Endothelial cell of umbilical vein (primary cell): ENCODE measurements around the gene GDPD4. TPM values are rescaled to one million over a fixed set of nuclear protein-coding genes. Genes with fewer than 3 reads are reported as not detected.

Experiments
- BruUV-seq: library from RNA; stranded (reverse); fragments of 400-500 nt; replicated peaks from 2 replicates; lab custom pipeline; 2021; lab: Mats Ljungman, UMichigan
- CTCF ChIA-PET: fragments of 300-600, 350-600 bp; sonication (Branson Sonifier 250); formaldehyde crosslinking; loops from one replicate; lab custom pipeline; 2021; ENCODE audit warnings: antibody characterized with exemption, inconsistent platforms; lab: Charles Lee
- POLR2A ChIA-PET: fragments of 300-600, 350-600 bp; sonication (Branson Sonifier 250); formaldehyde crosslinking; loops from one replicate; lab custom pipeline; 2021; ENCODE audit warnings: antibody characterized with exemption, inconsistent platforms; lab: Charles Lee
- DNase-seq: peaks from one replicate; pipeline ENCODE4 v3.0.0-alpha.2; 2011; ENCODE audit warnings: low read depth, low spot score
- FAIRE-seq: peaks from 2 replicates; lab custom pipeline; 2011; peaks lifted over from hg19 to GRCh38; lab: Jason Lieb, UNC
- H2AFZ ChIP-seq: 2 replicates; pipeline ENCODE4 v1.6.0; 2012; ENCODE audit warnings: low read depth, low read length, control low read depth, inconsistent platforms
- H3K27ac ChIP-seq: 2 replicates; pipeline ENCODE4 v1.5.1; 2011; ENCODE audit warnings: low read depth, mild to moderate bottlenecking, control low read depth, low read length, moderate library complexity; ENCODE audit not compliant: insufficient read depth
- H3K27me3 ChIP-seq, 2 experiments: 2 replicates each; pipeline versions ENCODE4 v1.6.0 to v1.6.1; 2011; ENCODE audit warnings: low read length in 2 of 2, mixed read lengths in 1 of 2; ENCODE audit not compliant: control insufficient read depth in 2 of 2, insufficient read depth in 2 of 2
- H3K36me3 ChIP-seq, 2 experiments: 2 replicates in 1 of 2; 3 replicates in 1 of 2; pipeline ENCODE4 v1.5.1; 2011; ENCODE audit warnings: low read length in 2 of 2, mild to moderate bottlenecking in 1 of 2, moderate library complexity in 1 of 2; ENCODE audit not compliant: control insufficient read depth in 2 of 2, insufficient read depth in 2 of 2; ENCODE audit errors: extremely low read depth in 1 of 2
- H3K4me1 ChIP-seq: 3 replicates; pipeline ENCODE4 v1.5.1; 2011; ENCODE audit warnings: mild to moderate bottlenecking, low read length; ENCODE audit not compliant: control insufficient read depth, insufficient read depth; ENCODE audit errors: extremely low read depth
- H3K4me2 ChIP-seq: 2 replicates; pipeline ENCODE4 v1.6.1; 2011; ENCODE audit warnings: low read length, control low read depth, mixed read lengths; ENCODE audit not compliant: insufficient read depth
- H3K4me3 ChIP-seq, 3 experiments: fragments of 200-600 bp in 1 of 3; sonication (generic), shearing (Covaris generic) in 1 of 3; replicated peaks in 1 of 3; 2 replicates each; pipeline ENCODE4 v1.5.1; 2011 to 2016; ENCODE audit warnings: control low read depth in 3 of 3, low read length in 3 of 3, mild to moderate bottlenecking in 2 of 3, inconsistent platforms in 1 of 3, low read depth in 1 of 3, moderate library complexity in 1 of 3; ENCODE audit not compliant: insufficient read depth in 1 of 3
- H3K79me2 ChIP-seq: 2 replicates; pipeline ENCODE4 v1.6.0; 2012; ENCODE audit warnings: low read length, inconsistent platforms; ENCODE audit not compliant: control insufficient read depth, insufficient read depth
- H3K9ac ChIP-seq: replicated peaks from 2 replicates; pipeline ENCODE3; 2011; ENCODE audit warnings: low read length, control low read depth; ENCODE audit not compliant: insufficient read depth; ENCODE audit errors: extremely low read depth
- H3K9me1 ChIP-seq: replicated peaks from 3 replicates; pipeline ENCODE4 v1.6.0; 2011; ENCODE audit warnings: mild to moderate bottlenecking, low read length; ENCODE audit not compliant: control insufficient read depth, insufficient read depth; ENCODE audit errors: extremely low read depth
- H3K9me3 ChIP-seq: replicated peaks from 2 replicates; pipeline ENCODE4 v1.5.1; 2012; ENCODE audit warnings: low read length, inconsistent platforms; ENCODE audit not compliant: control insufficient read depth, insufficient read depth
- H4K20me1 ChIP-seq: replicated peaks from 2 replicates; pipeline ENCODE3; 2011; ENCODE audit warnings: mild to moderate bottlenecking, low read length; ENCODE audit not compliant: control insufficient read depth, insufficient read depth; ENCODE audit errors: extremely low read depth
- CTCF ChIP-seq, 2 donors: IDR thresholded peaks; 1 replicate in 1 of 2; 2 replicates in 1 of 2; pipeline ENCODE4 v1.5.1; 2011; ENCODE audit warnings: low read length in 2 of 2, mild to moderate bottlenecking in 2 of 2, moderate library complexity in 2 of 2, control low read depth in 1 of 2, inconsistent platforms in 1 of 2, low read depth in 1 of 2; ENCODE audit not compliant: insufficient read depth in 1 of 2; ENCODE audit errors: extremely low read depth in 1 of 2
- EZH2 ChIP-seq: IDR thresholded peaks from 2 replicates; pipeline ENCODE4 v1.6.1; 2012; ENCODE audit warnings: borderline replicate concordance, low read depth, mild to moderate bottlenecking, moderate library complexity, low read length, inconsistent platforms; ENCODE audit not compliant: severe bottlenecking
- FOS ChIP-seq: IDR thresholded peaks from 2 replicates; pipeline ENCODE4 v1.6.1; 2011; ENCODE audit warnings: mild to moderate bottlenecking, low read length, moderate library complexity, borderline replicate concordance; ENCODE audit not compliant: insufficient read depth
- GATA2 ChIP-seq: IDR thresholded peaks from 2 replicates; pipeline ENCODE4 v1.7.0; 2011; ENCODE audit warnings: low read depth, mild to moderate bottlenecking, moderate library complexity, mixed read lengths, low read length; ENCODE audit not compliant: insufficient read length, insufficient read depth
- JUN ChIP-seq: IDR thresholded peaks from 2 replicates; pipeline ENCODE4 v1.6.1; 2011; ENCODE audit warnings: borderline replicate concordance, low read depth; ENCODE audit not compliant: insufficient read length, insufficient read depth
- MAX ChIP-seq: IDR thresholded peaks from 2 replicates; pipeline ENCODE4 v1.6.1; 2011; ENCODE audit not compliant: insufficient read depth, insufficient read length
- MYC ChIP-seq: IDR thresholded peaks from one replicate; pipeline ENCODE4 v1.6.1; 2011; ENCODE audit warnings: mild to moderate bottlenecking, low read depth, low read length
- POLR2A ChIP-seq: IDR thresholded peaks from 2 replicates; pipeline ENCODE4 v1.6.1; 2012; ENCODE audit warnings: low read depth, mild to moderate bottlenecking, control low read depth, low read length
- POLR2AphosphoS5 ChIP-seq: IDR thresholded peaks from 2 replicates; pipeline ENCODE4 v1.6.1; 2012; ENCODE audit warnings: low read depth, mild to moderate bottlenecking, control low read depth, low read length, moderate library complexity; ENCODE audit not compliant: insufficient read depth
- dilution Hi-C: fragments of 300-500 bp; cut with MboI; formaldehyde crosslinking; loops from one replicate; pipeline ENCODE4 v1.15.0; 2019; ENCODE audit warnings: low sequenced_read_pairs; ENCODE audit not compliant: extremely low pct_ligation_motif_present
- intact Hi-C: fragments of 100-400 bp; cut with micrococcal nuclease; formaldehyde crosslinking; loops from one replicate; pipeline ENCODE4 v1.10.0; 2022
- polyA plus RNA-seq, 4 experiments: library from polyadenylated mRNA; depleted of rRNA in 3 of 4; stranded (reverse) in 3 of 4; unstranded in 1 of 4; fragments of >200 nt; gene quantifications; 2 replicates each; pipeline versions ENCODE4 v1.2.1 to v1.2.3, GENCODE V29; 2011 to 2012; ENCODE audit warnings: missing spikeins in 1 of 4
- total RNA-seq: library from RNA; stranded (reverse); gene quantifications from 2 replicates; pipeline ENCODE4 v1.2.3, GENCODE V29; 2021

Gene GDPD4
- total and polyA plus RNA-seq, 2 donors (not counting 3 experiments of a cell fraction or from before 2014, with no cell fraction given): not detected

GRCh38 chr11:77188633-77189491, 112.6 kb downstream of the GDPD4 start:
- no peak overlapping the region for H2AFZ ChIP-seq
- intact Hi-C loops: loop anchor here (1.0 kb wide), 3 partner anchors 62 to 269 kb away; no protein-coding TSS in a partner anchor
- no peak overlapping the region for H3K4me3 ChIP-seq
- H3K9ac ChIP-seq: no peak overlapping the region
- FAIRE-seq (no peak), DNase-seq (no peak)
- no peaks in the 10 kb centered on the region for H4K20me1 ChIP-seq
- H3K4me2 ChIP-seq: no peak overlapping the region
- no TSS peak for BruUV-seq
- no peaks in the 10 kb centered on the region for H3K79me2 ChIP-seq
- H3K27me3 ChIP-seq: no peaks in the 10 kb centered on the region
- no peaks in the 10 kb centered on the region for H3K36me3 ChIP-seq
- no peaks in the 10 kb centered on the region for H3K4me1 ChIP-seq
- dilution Hi-C loops: no loop called here
- POLR2A ChIA-PET: no interaction called here
- CTCF ChIA-PET: interaction anchor here (0.9 to 8.3 kb wide), 16 partner anchors 10 to 431 kb away, joined by 3 to 309 read pairs (median 6); partner anchors contain the start of gene MYO7A
- no peaks in the 10 kb centered on the region for H3K9me3 ChIP-seq
- no peak for TF ChIP-seq GATA2
- no peak for TF ChIP-seq MYC
- no peak for TF ChIP-seq CTCF (IDR thresholded peaks at IDR 0.05; ENCODE audit: extremely low read depth in 1 of 2, insufficient read depth in 1 of 2, low read depth in 1 of 2, low read length in 2 of 2)
- TF ChIP-seq POLR2AphosphoS5: no peak
- TF ChIP-seq MAX: no peak
- no peak for TF ChIP-seq POLR2A
- TF ChIP-seq EZH2: no peak
- no peak for TF ChIP-seq FOS
- TF ChIP-seq JUN: no peak
- H3K9me1 ChIP-seq: no peaks in the 10 kb centered on the region
- H3K27ac ChIP-seq: no peak overlapping the region
